Measurements from ENCODE around the gene SLX4IP.

The SLX4IP gene

GRCh38 chr20:10641893-10642292 lies 206.8 kb downstream of the SLX4IP start:
- Histone ChIP-seq H3K27me3 (ENCODE audit: control insufficient read depth in 2 of 2, insufficient read depth in 2 of 2, low read length in 2 of 2) (no peaks in the 10 kb centered on the region), H3K9ac (ENCODE audit: low read depth in 1 of 2, low read length in 2 of 2) (no peak overlapping the region), H3K4me1 (ENCODE audit: control insufficient read depth in 2 of 2, insufficient read depth in 2 of 2, low read length in 2 of 2) (peaks cover 5 to 6% of the 10 kb centered on the region in 2 donors), H3K4me3 (ENCODE audit: low read length in 2 of 2) (no peak overlapping the region), H3K36me3 (ENCODE audit: control insufficient read depth in 2 of 2, insufficient read depth in 2 of 2, low read length in 2 of 2) (peaks cover 86 to 88% of the 10 kb centered on the region in 2 donors), H3K9me3 (ENCODE audit: control insufficient read depth in 2 of 2, low read length in 2 of 2) (no peaks in the 10 kb centered on the region), H3K27ac (ENCODE audit: low read depth in 2 of 2, low read length in 2 of 2) (no peak overlapping the region)

- H3K4me1 ChIP-seq (ENCODE audit: control insufficient read depth in 2 of 2, insufficient read depth in 2 of 2, low read length in 2 of 2) = no peaks in the 10 kb centered on the region
- no peaks in the 10 kb centered on the region for H3K9me3 ChIP-seq (ENCODE audit: control insufficient read depth in 2 of 2, low read length in 2 of 2)
- peaks cover 91 to 93% of the 10 kb centered on the region in 2 donors for H3K36me3 ChIP-seq (ENCODE audit: control insufficient read depth in 2 of 2, insufficient read depth in 2 of 2, low read length in 2 of 2)
- no peak overlapping the region for H3K27ac ChIP-seq (ENCODE audit: low read depth in 2 of 2, low read length in 2 of 2)
- no peak overlapping the region for H3K9ac ChIP-seq (ENCODE audit: low read depth in 1 of 2, low read length in 2 of 2)
- no peaks in the 10 kb centered on the region for H3K27me3 ChIP-seq (ENCODE audit: control insufficient read depth in 2 of 2, insufficient read depth in 2 of 2, low read length in 2 of 2)
- H3K4me3 ChIP-seq (ENCODE audit: low read length in 2 of 2) = no peak overlapping the region
Measured at GRCh38 chr20:10642856-10643559, 207.9 kb downstream of the SLX4IP start.

GRCh38 chr20:10643560-10643873 lies 208.4 kb downstream of the SLX4IP start:
- Histone ChIP-seq H3K4me1 (ENCODE audit: control insufficient read depth in 2 of 2, insufficient read depth in 2 of 2, low read length in 2 of 2) (no peaks in the 10 kb centered on the region), H3K4me3 (ENCODE audit: low read length in 2 of 2) (no peak overlapping the region), H3K9ac (ENCODE audit: low read depth in 1 of 2, low read length in 2 of 2) (no peak overlapping the region), H3K36me3 (ENCODE audit: control insufficient read depth in 2 of 2, insufficient read depth in 2 of 2, low read length in 2 of 2) (peaks cover 93 to 96% of the 10 kb centered on the region in 2 donors), H3K27ac (ENCODE audit: low read depth in 2 of 2, low read length in 2 of 2) (no peak overlapping the region), H3K27me3 (ENCODE audit: control insufficient read depth in 2 of 2, insufficient read depth in 2 of 2, low read length in 2 of 2) (no peaks in the 10 kb centered on the region), H3K9me3 (ENCODE audit: control insufficient read depth in 2 of 2, low read length in 2 of 2) (no peaks in the 10 kb centered on the region)

GRCh38 chr20:10644458-10645204 lies 209.5 kb downstream of the SLX4IP start:
- no peak overlapping the region for H3K27ac ChIP-seq (ENCODE audit: low read depth in 2 of 2, low read length in 2 of 2)
- no peaks in the 10 kb centered on the region for H3K9me3 ChIP-seq (ENCODE audit: control insufficient read depth in 2 of 2, low read length in 2 of 2)
- peaks cover 97 to 99% of the 10 kb centered on the region in 2 donors for H3K36me3 ChIP-seq (ENCODE audit: control insufficient read depth in 2 of 2, insufficient read depth in 2 of 2, low read length in 2 of 2)
- H3K9ac ChIP-seq (ENCODE audit: low read depth in 1 of 2, low read length in 2 of 2) = no peak overlapping the region
- H3K4me3 ChIP-seq (ENCODE audit: low read length in 2 of 2) = no peak overlapping the region
- H3K4me1 ChIP-seq (ENCODE audit: control insufficient read depth in 2 of 2, insufficient read depth in 2 of 2, low read length in 2 of 2) = no peaks in the 10 kb centered on the region
- no peaks in the 10 kb centered on the region for H3K27me3 ChIP-seq (ENCODE audit: control insufficient read depth in 2 of 2, insufficient read depth in 2 of 2, low read length in 2 of 2)

DNA sequence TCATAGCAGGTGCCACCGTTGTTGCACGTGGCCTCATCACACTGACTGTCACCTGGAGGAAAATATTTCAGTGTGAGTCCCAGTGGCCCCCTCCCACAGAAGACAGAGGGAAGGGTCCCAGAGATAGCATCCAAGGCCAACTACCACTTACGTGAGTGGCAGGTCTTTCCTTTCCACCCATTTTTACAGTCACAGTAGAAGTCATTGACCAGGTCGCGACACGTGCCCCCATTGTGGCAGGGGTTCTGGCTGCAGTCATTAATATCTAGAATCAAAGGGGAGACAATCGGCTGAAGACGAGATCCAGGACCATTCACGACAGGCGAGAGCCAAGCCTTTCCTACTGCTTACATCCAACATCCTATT lies 210.1 kb downstream of the SLX4IP start:
- H3K9me3 ChIP-seq (ENCODE audit: control insufficient read depth in 2 of 2, low read length in 2 of 2) = no peaks in the 10 kb centered on the region
- H3K27ac ChIP-seq (ENCODE audit: low read depth in 2 of 2, low read length in 2 of 2) = no peak overlapping the region
- no peak overlapping the region for H3K4me3 ChIP-seq (ENCODE audit: low read length in 2 of 2)
- no peak overlapping the region for H3K9ac ChIP-seq (ENCODE audit: low read depth in 1 of 2, low read length in 2 of 2)
- no peaks in the 10 kb centered on the region for H3K27me3 ChIP-seq (ENCODE audit: control insufficient read depth in 2 of 2, insufficient read depth in 2 of 2, low read length in 2 of 2)
- peaks cover 97 to 99% of the 10 kb centered on the region in 2 donors for H3K36me3 ChIP-seq (ENCODE audit: control insufficient read depth in 2 of 2, insufficient read depth in 2 of 2, low read length in 2 of 2)
- H3K4me1 ChIP-seq (ENCODE audit: control insufficient read depth in 2 of 2, insufficient read depth in 2 of 2, low read length in 2 of 2) = no peaks in the 10 kb centered on the region

DNA sequence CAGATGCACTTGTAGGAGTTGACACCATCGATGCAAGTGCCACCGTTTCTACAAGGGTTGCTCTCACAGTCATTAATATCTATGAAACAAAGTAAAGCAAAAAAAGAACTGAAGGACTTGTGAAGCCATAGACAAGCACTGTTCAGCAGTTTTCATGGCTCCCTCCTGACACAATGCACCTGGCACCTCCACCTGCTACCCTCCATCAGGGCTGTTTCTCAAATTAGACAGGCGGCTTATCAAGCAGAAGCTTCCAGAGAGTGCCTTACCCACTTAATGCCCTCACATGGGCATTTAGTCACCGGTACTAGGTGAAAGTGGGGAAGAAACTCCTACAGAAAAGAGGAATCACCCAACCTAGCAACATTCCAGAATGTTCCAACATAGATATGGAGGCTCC lies 210.9 kb downstream of the SLX4IP start:
- H3K9me3 ChIP-seq (ENCODE audit: control insufficient read depth in 2 of 2, low read length in 2 of 2) = no peaks in the 10 kb centered on the region
- no peaks in the 10 kb centered on the region for H3K4me1 ChIP-seq (ENCODE audit: control insufficient read depth in 2 of 2, insufficient read depth in 2 of 2, low read length in 2 of 2)
- no peak overlapping the region for H3K4me3 ChIP-seq (ENCODE audit: low read length in 2 of 2)
- no peaks in the 10 kb centered on the region for H3K27me3 ChIP-seq (ENCODE audit: control insufficient read depth in 2 of 2, insufficient read depth in 2 of 2, low read length in 2 of 2)
- H3K27ac ChIP-seq (ENCODE audit: low read depth in 2 of 2, low read length in 2 of 2) = no peak overlapping the region
- peaks cover 96 to 99% of the 10 kb centered on the region in 2 donors for H3K36me3 ChIP-seq (ENCODE audit: control insufficient read depth in 2 of 2, insufficient read depth in 2 of 2, low read length in 2 of 2)
- no peak overlapping the region for H3K9ac ChIP-seq (ENCODE audit: low read depth in 1 of 2, low read length in 2 of 2)

DNA sequence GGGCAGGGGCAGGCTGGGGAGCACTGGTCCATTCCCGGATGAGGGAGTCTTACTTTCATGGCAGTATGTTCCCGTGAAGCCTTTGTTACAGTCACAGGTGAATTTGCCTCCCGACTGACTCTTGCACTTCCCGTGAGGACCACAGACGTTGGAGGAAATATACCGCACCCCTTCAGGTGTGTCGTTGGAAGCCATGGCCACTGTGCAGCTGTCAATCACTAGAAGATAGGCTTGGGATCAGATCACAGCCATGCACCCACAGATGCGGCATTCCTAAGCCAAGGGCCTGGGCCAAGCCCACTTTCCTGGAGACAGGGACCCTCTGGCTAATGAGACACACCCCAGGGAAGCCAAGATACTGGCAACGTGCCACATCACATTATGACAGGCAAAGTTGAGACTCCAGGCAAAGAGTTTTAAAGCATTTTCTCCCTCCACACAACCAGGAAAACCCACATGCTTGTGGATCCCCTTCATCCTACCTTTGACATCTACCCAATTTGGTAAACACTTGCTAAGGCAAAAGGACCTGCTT lies 211.8 kb downstream of the SLX4IP start:
- H3K4me1 ChIP-seq (ENCODE audit: control insufficient read depth in 2 of 2, insufficient read depth in 2 of 2, low read length in 2 of 2) = peaks cover 0 to 3% of the 10 kb centered on the region in 2 donors
- no peaks in the 10 kb centered on the region for H3K27me3 ChIP-seq (ENCODE audit: control insufficient read depth in 2 of 2, insufficient read depth in 2 of 2, low read length in 2 of 2)
- H3K4me3 ChIP-seq (ENCODE audit: low read length in 2 of 2) = no peak overlapping the region
- H3K27ac ChIP-seq (ENCODE audit: low read depth in 2 of 2, low read length in 2 of 2) = no peak overlapping the region
- no peak overlapping the region for H3K9ac ChIP-seq (ENCODE audit: low read depth in 1 of 2, low read length in 2 of 2)
- H3K36me3 ChIP-seq (ENCODE audit: control insufficient read depth in 2 of 2, insufficient read depth in 2 of 2, low read length in 2 of 2) = peaks cover 96 to 99% of the 10 kb centered on the region in 2 donors
- no peaks in the 10 kb centered on the region for H3K9me3 ChIP-seq (ENCODE audit: control insufficient read depth in 2 of 2, low read length in 2 of 2)

DNA sequence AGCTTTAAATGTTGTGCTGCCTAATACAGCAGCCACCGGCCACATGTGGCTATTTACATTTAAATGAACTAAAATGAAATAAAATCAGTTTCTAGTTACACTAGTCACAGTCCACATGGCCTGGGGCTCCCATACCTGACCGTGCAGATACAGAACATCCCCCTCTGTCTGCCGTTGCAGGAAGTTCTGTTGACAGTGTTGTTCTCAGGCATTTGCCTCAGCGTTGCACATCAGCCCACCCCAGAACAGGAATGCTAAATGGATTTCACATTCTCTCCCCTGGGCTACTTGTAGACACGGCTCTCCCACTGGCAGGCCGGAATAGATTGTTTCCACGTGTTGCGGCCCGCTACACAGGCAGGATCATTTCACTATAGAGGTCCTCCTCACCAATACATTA lies 212.4 kb downstream of the SLX4IP start:
- H3K9me3 ChIP-seq (ENCODE audit: control insufficient read depth in 2 of 2, low read length in 2 of 2) = no peaks in the 10 kb centered on the region
- H3K4me1 ChIP-seq (ENCODE audit: control insufficient read depth in 2 of 2, insufficient read depth in 2 of 2, low read length in 2 of 2) = peaks cover 0 to 3% of the 10 kb centered on the region in 2 donors
- H3K27me3 ChIP-seq (ENCODE audit: control insufficient read depth in 2 of 2, insufficient read depth in 2 of 2, low read length in 2 of 2) = no peaks in the 10 kb centered on the region
- peaks cover 95 to 99% of the 10 kb centered on the region in 2 donors for H3K36me3 ChIP-seq (ENCODE audit: control insufficient read depth in 2 of 2, insufficient read depth in 2 of 2, low read length in 2 of 2)
- no peak overlapping the region for H3K27ac ChIP-seq (ENCODE audit: low read depth in 2 of 2, low read length in 2 of 2)
- H3K9ac ChIP-seq (ENCODE audit: low read depth in 1 of 2, low read length in 2 of 2) = no peak overlapping the region
- H3K4me3 ChIP-seq (ENCODE audit: low read length in 2 of 2) = no peak overlapping the region

DNA sequence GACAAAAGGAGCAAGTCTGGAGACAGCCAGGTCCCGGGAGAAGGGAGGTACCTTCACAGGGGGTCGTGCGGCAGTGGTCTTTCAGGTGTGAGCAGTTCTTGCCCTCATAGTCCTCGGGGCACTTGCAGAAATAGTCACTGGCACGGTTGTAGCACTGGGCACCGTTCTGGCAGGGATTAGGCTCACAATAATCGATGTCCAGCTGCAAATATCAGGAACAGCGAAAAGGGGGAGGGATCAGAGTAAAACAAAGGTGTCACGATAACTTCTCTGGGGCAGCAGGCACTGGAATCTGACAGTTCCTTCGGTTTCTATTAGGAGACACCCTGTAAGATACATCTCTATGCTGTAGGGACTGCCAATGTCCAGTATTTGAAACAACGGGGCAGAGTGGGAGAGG lies 212.8 kb downstream of the SLX4IP start:
- Histone ChIP-seq H3K27me3 (ENCODE audit: control insufficient read depth in 2 of 2, insufficient read depth in 2 of 2, low read length in 2 of 2) (no peaks in the 10 kb centered on the region), H3K4me3 (ENCODE audit: low read length in 2 of 2) (no peak overlapping the region), H3K27ac (ENCODE audit: low read depth in 2 of 2, low read length in 2 of 2) (no peak overlapping the region), H3K9me3 (ENCODE audit: control insufficient read depth in 2 of 2, low read length in 2 of 2) (no peaks in the 10 kb centered on the region), H3K4me1 (ENCODE audit: control insufficient read depth in 2 of 2, insufficient read depth in 2 of 2, low read length in 2 of 2) (peaks cover 0 to 3% of the 10 kb centered on the region in 2 donors), H3K9ac (ENCODE audit: low read depth in 1 of 2, low read length in 2 of 2) (no peak overlapping the region), H3K36me3 (ENCODE audit: control insufficient read depth in 2 of 2, insufficient read depth in 2 of 2, low read length in 2 of 2) (peaks cover 95 to 99% of the 10 kb centered on the region in 2 donors)

DNA sequence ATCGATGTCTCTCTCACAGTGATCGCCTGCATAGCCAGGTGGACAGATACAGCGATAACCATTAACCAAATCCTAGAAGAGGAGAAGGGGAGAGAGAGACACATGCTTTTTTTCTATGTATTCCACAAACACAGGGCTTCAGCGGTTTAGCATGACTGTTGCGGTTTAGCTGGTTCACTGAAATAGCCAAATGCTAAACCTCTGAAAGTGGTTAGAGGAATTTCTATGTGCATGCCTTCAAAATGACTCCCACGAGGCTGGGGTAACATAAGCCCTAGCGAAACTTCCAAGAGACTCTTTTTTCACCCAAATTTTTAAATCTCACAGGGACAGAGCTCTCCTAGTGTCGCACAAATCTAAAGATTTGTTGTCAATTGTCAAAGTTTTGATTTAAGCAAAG lies 213.5 kb downstream of the SLX4IP start:
- Histone ChIP-seq H3K4me1 (ENCODE audit: control insufficient read depth in 2 of 2, insufficient read depth in 2 of 2, low read length in 2 of 2) (peaks cover 0 to 3% of the 10 kb centered on the region in 2 donors), H3K36me3 (ENCODE audit: control insufficient read depth in 2 of 2, insufficient read depth in 2 of 2, low read length in 2 of 2) (peaks cover 89 to 95% of the 10 kb centered on the region in 2 donors), H3K27ac (ENCODE audit: low read depth in 2 of 2, low read length in 2 of 2) (no peak overlapping the region)

More for the DNA sequence above, 213.5 kb downstream of the SLX4IP start:
- Histone ChIP-seq H3K27me3 (ENCODE audit: control insufficient read depth in 2 of 2, insufficient read depth in 2 of 2, low read length in 2 of 2) (no peaks in the 10 kb centered on the region), H3K4me3 (ENCODE audit: low read length in 2 of 2) (no peak overlapping the region), H3K9ac (ENCODE audit: low read depth in 1 of 2, low read length in 2 of 2) (no peak overlapping the region), H3K9me3 (ENCODE audit: control insufficient read depth in 2 of 2, low read length in 2 of 2) (no peaks in the 10 kb centered on the region)
